Fibroblast of pulmonary artery (primary cell): ENCODE measurements around the gene PHKG2.
A peak's percentile ranks its signal among the peaks of the same experiment; 100 is the strongest.

Experiments used
- DNase-seq: peaks from one replicate; pipeline ENCODE4 v3.0.0-alpha.2; 2010; ENCODE audit warnings: low read depth
- H3K4me3 ChIP-seq: replicated peaks from 2 replicates; pipeline ENCODE4 v1.5.1; 2011; ENCODE audit warnings: low read depth, mild to moderate bottlenecking, control low read depth, low read length, moderate library complexity
- CTCF ChIP-seq: IDR thresholded peaks from 2 replicates; pipeline ENCODE4 v1.5.1; 2011; ENCODE audit warnings: mild to moderate bottlenecking, control low read depth, low read length, inconsistent platforms; ENCODE audit errors: missing control alignments

PHKG2 gene

GRCh38 chr16:30775131-30775391 is 26.8 kb downstream of the PHKG2 start:
- H3K4me3 ChIP-seq = peak overlapping the region; percentile 60
- DNase-seq = no peak
- TF ChIP-seq CTCF = no peak

GRCh38 chr16:30775392-30776188 is 27.4 kb downstream of the PHKG2 start:
- peak overlapping the region; percentile 60 for H3K4me3 ChIP-seq
- no peak for TF ChIP-seq CTCF
- DNase-seq = peak; percentile 81

GRCh38 chr16:30777591-30778297 is 29.5 kb downstream of the PHKG2 start:
- H3K4me3 ChIP-seq = no peak overlapping the region
- TF ChIP-seq CTCF = no peak
- DNase-seq = no peak

GRCh38 chr16:30778549-30779244 is 30.5 kb downstream of the PHKG2 start:
- DNase-seq = no peak
- TF ChIP-seq CTCF = no peak
- no peak overlapping the region for H3K4me3 ChIP-seq

- no peak for TF ChIP-seq CTCF
- H3K4me3 ChIP-seq = no peak overlapping the region
- DNase-seq = no peak
Observed at GRCh38 chr16:30779596-30779995, 31.4 kb downstream of the PHKG2 start.

- DNase-seq = no peak
- no peak overlapping the region for H3K4me3 ChIP-seq
- TF ChIP-seq CTCF = no peak
Observed at GRCh38 chr16:30780021-30780420, 31.8 kb downstream of the PHKG2 start.
